A673 (cell line): Measurements from ENCODE around the gene SRSF4. TPM values are rescaled to one million over a fixed set of nuclear protein-coding genes. Genes with fewer than 3 reads are reported as not detected.
A peak's percentile ranks its signal among the peaks of the same experiment; 100 is the strongest.

Experiments used
- BruUV-seq: library from RNA; stranded (reverse); fragments of 400-500 nt; replicated peaks from 2 replicates; lab custom pipeline; 2021; lab: Mats Ljungman, UMichigan
- CTCF ChIA-PET: fragments of 300-600 bp; sonication (Branson Sonifier 250); formaldehyde crosslinking; loops from one replicate; lab custom pipeline; 2022; ENCODE audit warnings: antibody characterized with exemption; lab: Charles Lee
- POLR2A ChIA-PET: fragments of 300-600 bp; sonication (Branson Sonifier 250); formaldehyde crosslinking; loops from one replicate; lab custom pipeline; 2022; ENCODE audit warnings: antibody characterized with exemption; ENCODE audit not compliant: low non-redundant PET; lab: Charles Lee
- DNase-seq: peaks from one replicate; pipeline ENCODE4 v3.0.0-alpha.2; 2015; ENCODE audit warnings: low spot score
- H3K27ac ChIP-seq: fragments of 200-600 bp; sonication (generic); 2 replicates; pipeline ENCODE4 v1.5.1; 2016; ENCODE audit warnings: mixed run types, low read depth, mild to moderate bottlenecking, mixed read lengths, antibody characterized with exemption, low read length; ENCODE audit not compliant: poor library complexity, severe bottlenecking
- H3K27me3 ChIP-seq: fragments of 200-600 bp; sonication (generic); replicated peaks from 2 replicates; pipeline ENCODE4 v1.6.1; 2017; ENCODE audit warnings: mixed run types, low read depth, mild to moderate bottlenecking, mixed read lengths, antibody characterized with exemption, low read length; ENCODE audit not compliant: insufficient read depth, poor library complexity
- H3K36me3 ChIP-seq: fragments of 200-600 bp; sonication (generic); 2 replicates; pipeline ENCODE4 v1.6.1; 2016; ENCODE audit warnings: mixed run types, mild to moderate bottlenecking, mixed read lengths, antibody characterized with exemption, low read length; ENCODE audit not compliant: insufficient read depth, poor library complexity, severe bottlenecking
- H3K4me1 ChIP-seq: fragments of 200-600 bp; sonication (generic); 2 replicates; pipeline ENCODE4 v1.6.1; 2017; ENCODE audit warnings: mixed run types, mild to moderate bottlenecking, mixed read lengths, antibody characterized with exemption, low read length; ENCODE audit not compliant: insufficient read depth, poor library complexity, severe bottlenecking
- H3K4me3 ChIP-seq: fragments of 200-600 bp; sonication (generic); 2 replicates; pipeline ENCODE4 v1.5.1; 2016; ENCODE audit warnings: low read depth, mixed run types, mild to moderate bottlenecking, mixed read lengths, low read length; ENCODE audit not compliant: poor library complexity, severe bottlenecking
- H3K9me3 ChIP-seq: fragments of 200-600 bp; sonication (generic); 2 replicates; pipeline ENCODE4 v1.6.1; 2016; ENCODE audit warnings: mixed run types, low read depth, mild to moderate bottlenecking, mixed read lengths, antibody characterized with exemption, low read length; ENCODE audit not compliant: poor library complexity, severe bottlenecking
- EZH2 ChIP-seq: fragments of 200-600 bp; sonication (generic); IDR thresholded peaks from 2 replicates; pipeline ENCODE4 v1.6.1; 2017; ENCODE audit warnings: borderline replicate concordance, low read depth, mild to moderate bottlenecking, mixed read lengths, antibody characterized with exemption, low read length; ENCODE audit not compliant: poor library complexity, severe bottlenecking
- intact Hi-C: fragments of 100-400 bp; cut with micrococcal nuclease; formaldehyde crosslinking; loops from one replicate; pipeline ENCODE4 v1.10.0; 2022; ENCODE audit not compliant: unreplicated experiment
- total RNA-seq: library from RNA; stranded (reverse); gene quantifications from 2 replicates; pipeline ENCODE4 v1.2.3, GENCODE V29; 2021
- TF ChIP-seq, protein P1 (sequence below): fragments of 300-800, 200-600 bp; sonication (generic); conservative IDR thresholded peaks from 2 replicates; pipeline ENCODE4 v1.5.1; 2017; ENCODE audit warnings: low read depth, mild to moderate bottlenecking, antibody characterized with exemption, low read length, moderate library complexity, mixed read lengths

SRSF4 gene
- total RNA-seq, 1 experiment from 2014 or later, result 116 TPM

DNA sequence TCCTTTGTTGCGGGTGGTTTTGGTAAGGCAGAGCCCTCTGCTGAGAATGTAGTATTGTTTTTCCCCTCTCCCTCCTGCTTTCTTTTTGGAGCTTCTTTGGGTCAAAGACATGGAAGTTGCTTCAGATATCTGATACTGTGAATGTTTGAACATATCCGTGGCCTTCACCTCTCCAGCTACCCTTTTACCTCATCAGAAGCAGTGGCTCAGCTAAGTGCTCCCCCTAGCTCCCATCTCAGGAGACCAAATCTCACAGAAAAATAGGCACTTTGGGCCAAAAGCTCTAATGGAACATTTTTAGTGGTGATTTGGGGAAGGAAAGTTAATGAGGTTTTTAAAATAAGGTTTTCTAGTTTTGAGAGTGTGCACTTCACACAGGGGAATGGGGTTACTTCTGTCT, 64.3 kb downstream of the SRSF4 start:
- Histone ChIP-seq H3K9me3 (no peaks in the 10 kb centered on the region), H3K4me3 (no peak overlapping the region), H3K27ac (no peak overlapping the region), H3K4me1 (peaks cover 8% of the 10 kb centered on the region), H3K36me3 (peaks cover 64% of the 10 kb centered on the region), H3K27me3 (no peaks in the 10 kb centered on the region)
- TF ChIP-seq EZH2, result no peak
- TF ChIP-seq, protein P1, sequence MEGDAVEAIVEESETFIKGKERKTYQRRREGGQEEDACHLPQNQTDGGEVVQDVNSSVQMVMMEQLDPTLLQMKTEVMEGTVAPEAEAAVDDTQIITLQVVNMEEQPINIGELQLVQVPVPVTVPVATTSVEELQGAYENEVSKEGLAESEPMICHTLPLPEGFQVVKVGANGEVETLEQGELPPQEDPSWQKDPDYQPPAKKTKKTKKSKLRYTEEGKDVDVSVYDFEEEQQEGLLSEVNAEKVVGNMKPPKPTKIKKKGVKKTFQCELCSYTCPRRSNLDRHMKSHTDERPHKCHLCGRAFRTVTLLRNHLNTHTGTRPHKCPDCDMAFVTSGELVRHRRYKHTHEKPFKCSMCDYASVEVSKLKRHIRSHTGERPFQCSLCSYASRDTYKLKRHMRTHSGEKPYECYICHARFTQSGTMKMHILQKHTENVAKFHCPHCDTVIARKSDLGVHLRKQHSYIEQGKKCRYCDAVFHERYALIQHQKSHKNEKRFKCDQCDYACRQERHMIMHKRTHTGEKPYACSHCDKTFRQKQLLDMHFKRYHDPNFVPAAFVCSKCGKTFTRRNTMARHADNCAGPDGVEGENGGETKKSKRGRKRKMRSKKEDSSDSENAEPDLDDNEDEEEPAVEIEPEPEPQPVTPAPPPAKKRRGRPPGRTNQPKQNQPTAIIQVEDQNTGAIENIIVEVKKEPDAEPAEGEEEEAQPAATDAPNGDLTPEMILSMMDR, result peak; percentile 18; the same call in 1 of the 2 replicates
- DNase-seq, result no peak
- ChIA-PET CTCF (interaction anchor here (0.9 kb wide), 1 partner anchor 236 kb away, joined by 3 read pairs; no protein-coding TSS in a partner anchor), POLR2A (no interaction called here)
- no TSS peak for BruUV-seq
- intact Hi-C loops, result no loop called here

DNA sequence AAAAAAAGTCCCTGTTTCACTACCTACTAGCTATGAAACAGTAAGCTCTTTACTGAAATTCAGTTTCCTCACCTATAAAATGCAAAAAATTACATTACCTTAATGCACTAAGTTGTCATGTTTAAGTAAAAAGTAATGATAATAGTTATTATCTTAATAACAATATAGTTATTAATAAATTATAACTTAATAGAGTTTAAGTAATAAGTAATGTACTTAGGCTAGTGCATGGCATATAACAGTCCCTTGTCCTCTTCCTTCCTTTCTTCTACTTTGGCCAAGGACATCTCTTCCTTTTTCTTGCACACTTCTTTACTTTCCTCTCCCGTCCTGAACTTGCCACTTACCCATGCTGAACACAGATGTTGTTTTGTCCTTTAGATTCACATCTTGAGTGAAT, 67.0 kb downstream of the SRSF4 start:
- ChIA-PET CTCF (no interaction called here), POLR2A (interaction anchor here (0.6 kb wide), 1 partner anchor 67 kb away, joined by 6 read pairs; the partner anchor contains the start of gene SRSF4)
- no peak for TF ChIP-seq EZH2
- TF ChIP-seq, protein P1, result no peak
- no peak overlapping the region for H3K27ac ChIP-seq
- intact Hi-C loops, result no loop called here
- DNase-seq, result no peak
- no peaks in the 10 kb centered on the region for H3K27me3 ChIP-seq
- no peaks in the 10 kb centered on the region for H3K9me3 ChIP-seq
- H3K4me3 ChIP-seq, result no peak overlapping the region
- H3K4me1 ChIP-seq, result no peaks in the 10 kb centered on the region
- H3K36me3 ChIP-seq, result peaks cover 89% of the 10 kb centered on the region
- no TSS peak for BruUV-seq

DNA sequence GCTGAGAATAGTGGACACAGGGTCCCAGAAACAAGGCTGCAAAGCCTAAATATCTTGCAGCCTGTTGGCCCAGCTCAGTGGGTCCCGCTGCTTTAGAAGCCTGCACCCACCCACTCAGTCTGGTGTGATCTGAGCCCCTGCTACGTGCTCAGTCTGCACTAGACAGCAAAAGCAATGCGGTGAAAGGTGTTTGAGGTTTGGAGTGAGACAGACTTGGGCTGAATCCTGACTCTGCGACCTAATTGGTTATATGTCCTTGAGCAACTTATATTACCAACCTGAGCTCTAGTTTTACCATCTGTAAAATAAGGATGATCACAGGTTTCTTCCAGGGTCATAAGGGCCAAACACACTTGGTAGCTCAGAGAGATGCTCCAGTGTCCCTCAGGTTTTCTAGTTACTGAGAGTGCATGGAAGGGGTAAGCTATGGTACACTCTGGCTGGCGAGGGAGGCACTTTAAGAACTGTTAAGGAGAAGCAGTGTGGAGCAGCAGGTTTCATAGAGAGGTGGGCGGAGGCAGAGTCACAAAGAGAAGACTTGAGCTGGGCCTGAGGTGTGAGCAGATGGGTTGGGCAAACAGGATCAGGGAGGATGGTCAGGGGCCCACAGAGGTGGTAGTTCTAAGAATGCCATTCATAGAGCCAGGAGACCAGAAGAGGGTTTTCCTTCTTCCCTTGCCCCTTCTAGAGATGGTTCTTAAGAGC, 68.1 kb downstream of the SRSF4 start:
- no peaks in the 10 kb centered on the region for H3K27me3 ChIP-seq
- no TSS peak for BruUV-seq
- ChIA-PET POLR2A (no interaction called here), CTCF (no interaction called here)
- H3K9me3 ChIP-seq, result no peaks in the 10 kb centered on the region
- H3K27ac ChIP-seq, result no peak overlapping the region
- no peak overlapping the region for H3K4me3 ChIP-seq
- DNase-seq, result no peak
- no peaks in the 10 kb centered on the region for H3K4me1 ChIP-seq
- intact Hi-C loops, result no loop called here
- no peak for TF ChIP-seq EZH2
- TF ChIP-seq, protein P1, result no peak
- peaks cover 92% of the 10 kb centered on the region for H3K36me3 ChIP-seq
